Measurements from ENCODE around the gene TAS2R39.

Gene TAS2R39

DNA sequence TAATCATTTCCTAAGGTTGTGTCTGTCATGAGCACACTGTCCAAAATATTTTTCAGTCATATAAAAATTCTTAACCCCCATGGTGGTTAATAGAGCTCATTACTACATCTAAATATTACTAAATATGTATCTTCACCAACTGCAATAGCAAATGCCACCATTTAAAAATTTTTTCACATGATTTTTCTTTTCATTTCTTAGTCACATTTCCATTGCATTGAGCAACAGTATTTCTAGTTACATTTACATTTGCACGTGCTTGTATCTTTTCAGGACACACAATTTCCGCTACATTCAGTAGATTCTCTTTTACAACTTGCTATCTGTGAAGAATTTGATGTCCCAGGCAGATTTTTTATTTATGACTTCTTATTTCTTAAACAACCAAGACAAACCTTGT, 33.5 kb downstream of the TAS2R39 start:
- DNase-seq, result no peak

GRCh38 chr7:143217806-143218205, 34.6 kb downstream of the TAS2R39 start:
- no peak for DNase-seq

GRCh38 chr7:143221286-143221685, 38.1 kb downstream of the TAS2R39 start:
- DNase-seq, result no peak

GRCh38 chr7:143221737-143222136, 38.5 kb downstream of the TAS2R39 start, which contains the start of gene TAS2R40:
TAS2R40 (plus strand) TSS chr7:143222037; CDS start chr7:143222079, 42 bp downstream.
- DNase-seq, result no peak

DNA sequence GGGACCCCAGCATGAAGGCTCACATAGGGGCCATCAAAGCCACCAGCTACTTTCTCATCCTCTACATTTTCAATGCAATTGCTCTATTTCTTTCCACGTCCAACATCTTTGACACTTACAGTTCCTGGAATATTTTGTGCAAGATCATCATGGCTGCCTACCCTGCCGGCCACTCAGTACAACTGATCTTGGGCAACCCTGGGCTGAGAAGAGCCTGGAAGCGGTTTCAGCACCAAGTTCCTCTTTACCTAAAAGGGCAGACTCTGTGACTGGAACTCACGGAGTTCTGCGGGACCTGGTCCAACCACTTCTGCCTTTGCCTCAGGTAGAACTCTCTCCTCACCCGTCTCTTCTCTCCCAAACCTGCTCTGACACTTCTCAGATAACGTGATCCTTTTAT, 39.6 kb downstream of the TAS2R39 start:
- no peak for DNase-seq

DNA sequence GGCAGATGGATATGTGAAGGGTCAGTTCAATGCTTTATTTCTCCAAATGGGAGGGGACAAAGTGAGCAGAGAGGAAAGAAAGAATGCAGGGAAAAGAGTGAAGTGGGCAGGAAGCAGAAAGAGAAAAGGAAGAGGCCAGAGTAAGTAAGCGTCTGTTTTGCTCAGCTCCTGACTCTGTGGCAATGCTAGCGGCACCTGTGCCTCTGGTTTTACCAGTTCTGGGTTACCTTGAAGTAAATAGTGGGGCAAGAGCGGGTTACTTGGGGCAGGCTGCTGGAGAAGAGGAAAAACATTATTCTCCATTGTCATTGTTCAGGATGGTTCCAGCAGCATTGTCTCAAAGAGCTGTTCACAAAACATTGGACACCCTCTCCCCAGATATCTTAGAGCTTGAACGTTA, 40.6 kb downstream of the TAS2R39 start:
- no peak for DNase-seq

GRCh38 chr7:143225047-143225446, 41.8 kb downstream of the TAS2R39 start:
- DNase-seq, result no peak

DNA sequence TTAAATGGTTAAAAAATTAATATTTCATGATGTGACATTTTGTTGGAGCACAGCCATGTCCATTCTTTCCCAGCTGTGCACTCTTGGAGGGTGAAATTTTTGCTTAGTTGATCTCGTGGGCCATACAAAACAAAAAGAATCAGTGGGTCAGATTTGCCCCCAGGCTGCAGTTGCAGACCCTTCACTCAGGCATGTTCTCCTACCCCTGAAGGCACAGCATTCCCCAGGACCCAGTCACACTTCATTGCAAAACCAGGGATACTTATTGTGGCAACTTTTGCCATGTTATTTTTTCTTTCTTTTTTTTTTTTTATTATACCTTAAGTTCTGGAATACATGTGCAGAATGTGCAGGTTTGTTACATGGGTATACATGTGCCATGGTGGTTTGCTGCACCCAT, 44.6 kb downstream of the TAS2R39 start:
- no peak for DNase-seq

GRCh38 chr7:143229054-143229790, 46.0 kb downstream of the TAS2R39 start:
- DNase-seq, result no peak

DNA sequence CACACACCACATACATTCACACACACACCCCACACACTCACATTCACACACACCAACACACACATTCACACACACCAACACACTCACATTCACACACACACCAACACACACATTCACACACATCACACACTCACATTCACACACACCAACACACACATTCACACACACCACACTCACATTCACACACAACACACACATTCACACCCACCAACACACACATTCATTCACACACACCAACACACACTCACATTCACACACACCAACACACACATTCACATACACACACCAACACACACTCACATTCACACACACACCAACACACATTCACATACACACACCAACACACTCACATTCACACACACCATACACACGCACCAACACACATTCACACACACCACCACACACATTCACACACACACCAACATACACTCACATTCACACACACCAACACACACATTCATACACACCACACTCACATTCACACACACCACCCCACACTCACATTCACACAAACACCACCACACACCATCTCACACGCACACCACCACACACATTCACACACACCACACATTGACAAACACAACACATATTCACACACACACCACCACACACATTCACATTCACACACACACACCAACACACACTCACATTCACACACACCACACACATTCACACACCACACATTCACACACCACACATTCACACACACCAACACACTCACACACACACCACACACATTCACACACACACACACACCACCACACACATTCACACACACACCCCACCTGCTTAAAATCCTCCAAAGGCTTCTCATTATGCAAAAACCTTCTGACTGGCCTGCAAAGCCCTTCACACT, 47.6 kb downstream of the TAS2R39 start:
- DNase-seq, result no peak

All from activated CD4-positive, alpha-beta T cell treated with anti-CD3 and anti-CD28 coated beads, Interleukin-2, amount 50 U/mL, for 48 hours (primary cell).